Stimulated activated CD4-positive, alpha-beta T cell treated with anti-CD3 and anti-CD28 coated beads, Interleukin-4, amount 100 ng/mL, for 24 hours (primary cell): ENCODE results near the gene SDCCAG8.

Source experiments
- DNase-seq: peaks from one replicate; pipeline ENCODE4 v3.0.0-alpha.2; 2020

SDCCAG8 gene

DNA sequence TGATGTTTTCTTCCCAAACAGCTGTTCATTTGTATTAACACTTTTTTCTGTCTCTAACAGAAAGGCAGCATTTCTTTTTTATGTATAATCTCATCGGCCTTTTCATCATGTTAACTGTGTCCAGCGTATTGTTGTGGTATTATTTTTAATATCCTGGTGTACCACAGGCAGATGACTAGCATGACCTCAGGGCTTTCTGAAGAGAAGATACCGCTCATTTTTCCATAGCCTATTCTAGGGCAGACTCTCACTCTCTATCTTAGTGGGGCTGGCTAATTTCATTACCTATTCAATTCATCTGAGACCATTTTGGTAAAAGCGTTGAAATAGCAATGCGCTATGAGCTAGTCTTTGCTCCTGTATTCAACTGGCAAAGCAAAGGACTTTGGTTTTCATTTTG lies 209.9 kb downstream of the SDCCAG8 start:
- DNase-seq = no peak

DNA sequence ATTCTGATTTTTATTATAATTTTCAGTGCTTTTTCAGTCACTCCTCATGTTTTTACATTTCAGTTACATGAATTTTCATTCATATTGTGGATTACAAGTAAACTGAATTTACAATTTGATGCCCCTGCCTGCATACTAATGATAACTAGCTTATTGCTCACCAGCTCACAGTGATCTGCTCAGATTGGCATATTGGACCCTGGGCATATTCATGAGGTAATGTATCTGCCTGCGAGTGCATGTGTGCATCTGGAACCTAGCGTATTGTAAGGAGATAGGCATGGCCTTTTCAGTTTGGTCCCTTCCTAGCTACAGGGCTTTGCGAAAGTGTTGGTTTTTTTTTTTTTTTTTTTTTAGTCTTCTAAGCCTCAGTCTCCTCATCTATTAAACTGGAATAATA lies 213.7 kb downstream of the SDCCAG8 start:
- DNase-seq = no peak

DNA sequence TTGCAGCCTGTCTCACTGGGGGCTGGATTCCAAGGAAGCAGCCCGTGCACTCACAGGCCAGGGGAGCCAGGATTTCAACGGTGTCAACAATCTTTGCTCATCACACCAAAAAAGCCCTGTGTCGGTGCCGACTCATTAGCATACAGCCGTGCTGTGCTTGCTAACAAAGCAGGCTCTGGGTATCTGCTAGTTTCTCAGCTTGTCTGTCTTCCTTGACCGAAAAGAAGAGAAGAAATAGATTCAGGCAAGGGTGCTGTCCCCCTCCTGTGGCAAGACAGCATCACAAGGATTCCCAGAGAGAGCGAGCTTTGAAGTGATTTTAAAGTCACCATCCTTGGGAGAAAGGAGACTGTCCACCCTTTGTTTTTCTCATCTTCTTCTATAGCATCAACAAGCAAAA lies 214.7 kb downstream of the SDCCAG8 start:
- no peak for DNase-seq

DNA sequence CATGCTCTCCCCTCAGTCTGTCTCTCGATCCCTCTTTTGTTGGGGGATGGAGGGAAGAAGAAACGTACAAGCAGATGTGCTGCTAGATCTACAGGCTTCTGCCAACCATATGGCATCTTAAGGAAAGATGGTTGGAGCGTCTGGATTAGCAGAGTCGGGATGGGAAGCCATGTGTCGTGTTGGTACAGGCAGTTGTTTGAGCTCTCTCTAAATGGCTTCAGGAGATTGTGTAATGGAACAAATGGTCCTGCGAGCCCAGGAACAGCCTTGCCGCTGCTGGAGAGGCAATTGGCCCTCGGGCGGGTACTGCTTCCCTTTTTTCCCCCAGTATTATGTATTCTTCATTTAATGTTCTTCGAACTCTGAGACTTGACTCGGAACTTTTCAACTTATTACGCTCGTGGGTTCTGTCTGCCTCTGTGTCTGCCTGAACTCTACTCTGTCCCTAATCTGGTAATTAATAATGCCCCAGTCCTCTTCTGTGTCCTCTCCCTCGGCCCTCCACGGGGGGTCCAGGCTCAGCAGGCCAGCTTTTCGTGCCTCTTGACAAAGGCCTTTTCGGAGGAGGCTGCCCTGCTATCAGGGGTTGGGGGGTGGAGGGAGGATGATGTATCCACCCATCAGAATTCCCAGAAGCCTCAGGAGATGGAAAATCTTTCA lies 215.3 kb downstream of the SDCCAG8 start:
- DNase-seq = no peak

DNA sequence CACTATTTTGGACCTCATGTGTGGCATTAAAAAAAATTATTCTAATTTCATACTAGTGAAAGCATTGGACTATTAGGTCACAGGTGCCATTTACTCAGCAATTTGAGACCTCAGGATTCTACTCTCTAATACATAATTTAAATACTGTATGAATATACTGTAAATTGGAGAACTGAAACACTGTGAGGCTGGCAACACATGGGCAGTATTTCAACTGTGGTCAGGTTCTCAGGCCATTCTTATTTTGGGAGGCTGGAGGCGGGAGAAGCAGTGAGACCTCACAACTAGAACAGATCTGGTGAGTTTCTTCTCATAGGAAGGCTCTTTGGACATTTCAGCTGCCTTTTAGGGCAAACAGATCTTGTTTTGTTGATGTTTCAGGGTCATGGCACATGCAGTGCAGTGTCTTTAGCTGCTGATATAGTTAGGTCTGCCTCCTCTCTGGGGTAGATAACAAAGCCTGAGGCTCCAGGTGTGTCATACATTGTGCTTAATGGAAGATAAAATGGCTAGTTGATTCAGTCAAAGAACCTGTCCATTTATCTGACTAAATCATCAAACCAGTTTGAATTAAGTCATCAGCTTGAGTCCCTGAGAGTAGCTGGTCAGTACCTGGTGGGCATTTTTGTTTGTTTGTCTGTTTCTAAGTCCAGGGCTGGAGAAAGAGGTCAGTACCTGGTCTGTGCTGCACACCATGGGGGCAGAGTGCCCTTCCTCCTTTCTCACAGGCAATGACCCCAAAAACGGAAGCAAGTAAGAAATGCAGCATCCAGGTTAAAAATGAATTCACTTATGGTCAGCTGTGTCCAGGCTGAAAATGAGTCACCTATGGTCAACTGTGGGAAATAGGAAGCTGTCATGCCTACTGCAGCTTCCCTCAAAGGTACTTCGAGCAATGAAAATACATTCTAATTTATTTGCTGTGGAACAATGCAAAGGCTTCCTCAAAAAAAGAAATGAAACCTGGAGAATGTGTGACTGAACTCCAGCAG lies 216.2 kb downstream of the SDCCAG8 start:
- DNase-seq = no peak

DNA sequence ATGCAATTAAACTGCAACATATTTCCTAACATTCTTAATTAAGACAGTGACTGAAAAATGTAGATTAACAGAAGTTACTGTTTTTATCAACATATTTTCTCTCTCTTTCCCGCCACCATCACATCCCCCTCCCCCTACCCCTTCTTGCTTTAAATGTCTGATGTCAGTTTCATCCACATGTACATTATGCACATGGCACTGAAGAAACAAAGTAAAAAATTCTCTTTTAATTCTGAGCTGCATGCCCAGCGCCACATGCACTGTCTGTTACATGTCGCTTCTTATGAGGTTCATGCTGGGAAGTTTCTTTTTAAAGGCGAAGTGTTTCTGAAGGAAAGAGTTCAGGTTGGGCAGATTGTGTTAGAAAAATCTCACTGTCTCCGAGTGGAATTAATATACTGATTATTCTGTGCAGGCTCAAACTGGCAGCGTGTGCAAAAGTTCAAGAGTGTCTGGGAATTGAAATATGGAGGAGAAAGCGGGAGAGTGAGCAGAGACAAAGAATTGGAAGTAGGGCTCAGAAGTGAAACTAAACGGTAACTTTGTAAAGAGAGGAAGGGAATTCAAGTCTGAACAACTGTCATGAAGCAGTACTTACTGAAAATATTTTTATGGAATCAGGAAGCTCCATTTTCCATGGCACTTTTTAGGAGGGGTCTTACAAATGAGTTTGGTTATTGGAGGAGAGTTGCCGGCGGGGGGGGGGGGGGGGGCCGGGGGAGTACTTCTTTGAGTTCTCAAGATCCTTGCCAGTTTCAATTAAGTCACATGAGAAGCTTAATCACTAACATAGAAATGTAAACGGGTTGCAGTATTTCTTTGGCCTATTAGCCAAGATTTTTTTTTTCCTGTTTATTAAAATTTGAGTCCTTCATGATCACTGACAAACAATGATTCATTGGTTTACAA lies 217.6 kb downstream of the SDCCAG8 start:
- DNase-seq = no peak

DNA sequence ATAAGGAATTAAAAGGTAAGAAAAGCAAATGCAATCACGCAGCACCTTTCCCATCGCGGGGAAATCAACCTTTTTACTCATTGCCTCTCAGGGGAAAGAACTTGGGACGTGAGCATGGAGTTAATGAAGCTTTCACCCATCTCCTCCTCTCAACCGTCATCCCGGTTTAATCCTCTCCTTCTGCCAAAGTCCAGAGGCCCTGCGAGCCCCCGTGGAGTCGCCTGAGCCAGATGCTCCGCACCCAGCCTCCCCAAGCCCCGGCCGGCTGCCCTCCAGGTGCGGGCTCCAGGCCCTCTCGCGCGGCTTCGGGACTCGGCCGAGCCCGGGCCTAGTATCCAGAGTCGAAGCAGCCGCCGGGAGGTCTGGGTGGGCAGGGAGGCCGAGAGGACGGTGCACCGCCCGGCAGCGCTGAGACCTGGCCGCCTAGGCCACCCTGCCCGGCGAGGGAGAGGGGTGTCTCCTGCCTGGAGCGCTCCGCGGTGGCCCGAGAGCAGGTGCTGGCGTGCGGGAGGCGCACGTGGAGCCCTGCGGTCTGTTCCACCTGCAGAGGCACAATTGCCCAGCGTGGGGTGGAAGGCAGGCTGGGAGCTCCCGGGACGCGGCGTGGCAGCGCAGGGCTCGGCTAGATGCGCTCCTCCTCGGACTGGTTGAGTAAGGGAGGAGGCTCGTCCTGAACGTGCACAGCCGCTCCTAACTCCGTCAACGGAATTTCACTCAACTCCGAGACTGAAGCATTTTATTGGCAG lies 218.5 kb downstream of the SDCCAG8 start:
- no peak for DNase-seq

DNA sequence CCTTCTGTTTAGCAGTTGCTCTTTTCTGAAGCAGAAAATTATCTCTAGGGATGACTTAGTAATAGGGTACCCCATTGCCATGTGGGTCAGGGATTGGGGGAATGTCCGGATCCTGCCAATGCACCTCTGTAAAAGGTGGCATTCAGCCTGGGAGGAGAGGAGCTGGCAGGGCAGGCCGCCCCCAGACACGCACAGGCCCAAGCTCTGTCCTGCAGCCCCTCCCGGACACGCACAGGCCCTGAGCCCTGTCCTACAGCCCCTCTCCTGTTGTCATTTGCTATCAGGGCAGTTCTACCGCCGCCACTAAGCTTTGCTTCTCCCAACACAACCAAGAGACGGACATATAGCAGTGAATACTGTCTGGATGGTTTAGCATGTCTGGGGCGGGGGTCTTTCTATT lies 219.1 kb downstream of the SDCCAG8 start:
- DNase-seq = no peak

DNA sequence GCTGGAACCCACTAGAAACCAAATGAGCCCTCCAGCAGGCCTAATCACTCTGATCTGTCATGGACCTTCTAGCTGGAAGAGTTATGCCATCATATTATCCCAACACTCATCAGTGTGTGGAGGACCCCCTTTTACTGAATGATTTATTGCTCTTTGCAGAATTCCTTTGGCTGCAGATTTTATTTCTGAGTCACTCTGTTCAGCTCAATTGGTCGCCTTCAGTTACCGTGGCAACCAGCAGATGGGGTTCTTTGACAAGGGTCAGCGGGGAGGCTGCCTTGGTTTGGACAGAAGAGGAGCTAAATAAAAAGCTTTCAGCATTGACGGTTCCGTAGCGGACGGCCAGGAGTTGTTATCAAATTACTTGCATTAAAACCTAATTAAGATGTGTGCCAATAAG lies 220.1 kb downstream of the SDCCAG8 start:
- no peak for DNase-seq

DNA sequence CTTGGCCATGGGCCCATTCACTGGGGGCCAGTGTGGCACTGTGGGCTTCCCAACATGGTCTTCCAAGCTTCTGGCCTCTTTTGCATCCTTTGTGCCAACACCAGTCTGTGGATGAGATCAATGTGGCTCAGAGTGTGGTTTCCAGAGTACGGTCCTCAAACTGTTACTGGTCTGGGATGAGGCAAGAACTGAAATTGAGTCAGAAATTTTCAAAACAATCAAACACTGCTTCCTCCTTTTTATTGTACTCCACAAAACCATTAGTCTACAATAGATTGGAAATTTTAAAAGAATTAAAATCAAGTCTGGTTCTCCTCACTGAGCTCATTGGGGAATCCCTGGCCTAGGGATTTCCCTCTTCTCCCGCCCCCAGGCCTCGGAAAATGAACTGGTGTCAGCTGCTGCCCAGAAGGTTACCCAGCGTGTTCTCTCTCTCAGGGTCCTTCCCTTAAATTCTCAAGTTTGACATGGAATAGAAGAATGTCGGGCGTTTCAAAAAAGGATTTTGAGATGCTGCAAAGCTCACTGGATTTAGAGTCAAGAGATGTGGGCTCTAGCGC lies 222.0 kb downstream of the SDCCAG8 start:
- no peak for DNase-seq

DNA sequence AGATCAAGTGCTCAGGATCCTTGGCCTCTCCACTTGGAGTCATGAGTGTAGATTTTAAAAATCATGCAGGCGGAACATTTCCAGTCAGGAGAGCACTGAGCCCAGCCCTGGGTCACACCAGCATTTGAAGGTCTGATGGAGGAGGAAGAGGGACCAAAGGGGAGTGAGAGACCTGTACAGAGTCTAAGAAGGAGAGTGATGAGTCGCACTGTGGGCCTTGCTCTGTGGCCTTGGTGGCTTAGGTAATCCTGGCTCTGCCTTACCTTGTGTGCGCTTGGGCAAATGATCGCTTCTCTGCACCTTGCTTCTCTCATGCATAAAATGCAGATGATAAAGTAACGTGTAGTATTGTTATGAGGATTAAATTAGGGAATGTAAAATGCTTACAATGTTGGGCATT lies 225.3 kb downstream of the SDCCAG8 start:
- DNase-seq = no peak

DNA sequence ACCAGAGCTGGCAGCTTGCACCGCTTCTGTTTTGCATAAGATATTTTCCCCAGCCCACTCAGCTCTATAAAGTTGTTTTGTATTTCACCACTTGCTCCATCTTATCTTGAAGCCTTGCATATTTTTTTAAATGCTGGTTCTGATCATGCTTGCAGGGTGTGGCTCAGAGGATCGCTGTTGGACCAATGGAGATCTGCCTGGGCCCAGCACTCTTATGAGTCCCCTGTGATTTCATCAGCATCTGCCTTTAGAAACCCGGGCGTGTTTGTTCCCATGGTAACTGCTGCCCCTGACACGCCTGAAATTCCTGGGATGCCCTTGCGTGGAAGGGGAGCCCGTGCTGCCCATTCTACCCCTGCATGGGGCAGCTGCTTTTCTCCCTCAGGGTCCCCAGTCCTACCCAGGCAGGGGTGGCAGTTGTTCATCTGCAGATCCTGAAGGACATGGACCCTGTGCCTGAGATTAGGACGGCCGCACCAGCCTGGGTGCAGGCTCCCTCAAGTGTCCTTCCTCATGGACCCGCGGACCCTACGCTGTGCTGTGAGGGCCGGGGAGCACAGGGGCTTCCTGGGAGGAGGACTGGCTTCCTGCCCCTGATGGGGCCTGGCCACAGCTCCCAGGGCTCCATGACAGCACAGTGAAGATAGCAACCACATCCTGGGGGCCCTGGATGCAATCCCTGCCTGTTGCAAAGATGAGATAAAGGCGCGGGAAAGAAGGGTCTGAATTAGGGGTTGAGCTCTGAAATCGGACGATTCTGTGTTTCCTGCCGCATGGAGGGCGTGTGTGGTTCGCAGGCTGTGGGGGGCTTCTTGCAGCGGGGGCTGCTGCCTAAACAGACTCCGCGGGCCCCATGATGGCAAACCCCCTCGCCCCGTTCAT lies 226.5 kb downstream of the SDCCAG8 start:
- no peak for DNase-seq

DNA sequence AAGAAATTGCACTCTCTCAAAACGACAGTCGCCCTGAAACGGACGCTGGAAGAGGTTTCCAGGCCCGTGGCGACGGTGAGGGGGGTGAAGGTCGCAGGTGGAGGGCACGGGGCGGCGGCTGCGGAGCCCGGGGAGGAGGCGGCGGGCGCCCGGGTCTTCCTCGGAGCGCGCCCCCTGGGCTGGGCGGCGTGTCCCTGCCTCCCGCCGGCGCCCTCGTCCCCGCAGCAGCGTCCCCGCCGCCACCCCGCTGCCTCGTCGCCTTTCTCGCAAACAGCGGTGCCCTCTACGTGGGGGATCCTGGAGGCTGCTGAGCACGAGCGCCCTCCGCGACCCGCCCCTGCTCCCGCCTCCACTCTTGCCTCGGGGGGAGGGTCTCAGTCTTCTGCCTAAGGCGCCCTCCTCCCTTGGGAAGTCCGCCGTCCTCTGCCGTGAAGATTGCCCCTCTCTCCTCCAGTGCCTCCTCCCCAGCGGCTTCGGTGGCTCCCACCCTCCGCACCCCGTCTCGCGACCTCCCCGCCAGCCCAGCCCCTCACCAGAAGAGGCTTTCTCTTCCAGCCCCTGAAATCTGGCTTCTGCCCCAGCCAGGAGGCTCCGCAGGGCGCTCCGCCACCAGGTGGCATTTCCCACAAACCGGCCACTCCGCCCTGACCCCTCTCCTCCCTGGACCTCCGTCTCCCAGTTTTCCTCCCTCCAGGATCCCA lies 227.4 kb downstream of the SDCCAG8 start:
- DNase-seq = no peak

DNA sequence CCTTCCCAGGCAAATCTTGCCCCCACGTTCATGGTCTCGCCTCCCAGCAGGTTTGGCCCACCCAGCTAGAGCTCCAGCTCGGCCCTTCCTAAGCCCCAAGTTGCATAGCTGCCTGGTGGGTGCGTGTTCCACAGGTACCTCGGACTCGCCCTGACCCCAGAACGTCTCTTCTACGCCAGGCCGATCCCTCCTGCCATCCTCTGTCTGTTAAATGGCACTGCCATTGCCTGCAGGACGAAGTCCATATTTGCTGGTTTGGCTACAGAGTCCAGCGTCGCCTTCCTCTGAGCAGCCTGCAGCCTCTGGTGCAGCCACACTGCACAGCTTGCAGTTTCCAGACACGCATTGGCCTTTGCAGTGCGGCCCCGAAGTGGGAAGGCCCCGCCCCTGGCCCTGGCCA lies 228.1 kb downstream of the SDCCAG8 start:
- DNase-seq = no peak

DNA sequence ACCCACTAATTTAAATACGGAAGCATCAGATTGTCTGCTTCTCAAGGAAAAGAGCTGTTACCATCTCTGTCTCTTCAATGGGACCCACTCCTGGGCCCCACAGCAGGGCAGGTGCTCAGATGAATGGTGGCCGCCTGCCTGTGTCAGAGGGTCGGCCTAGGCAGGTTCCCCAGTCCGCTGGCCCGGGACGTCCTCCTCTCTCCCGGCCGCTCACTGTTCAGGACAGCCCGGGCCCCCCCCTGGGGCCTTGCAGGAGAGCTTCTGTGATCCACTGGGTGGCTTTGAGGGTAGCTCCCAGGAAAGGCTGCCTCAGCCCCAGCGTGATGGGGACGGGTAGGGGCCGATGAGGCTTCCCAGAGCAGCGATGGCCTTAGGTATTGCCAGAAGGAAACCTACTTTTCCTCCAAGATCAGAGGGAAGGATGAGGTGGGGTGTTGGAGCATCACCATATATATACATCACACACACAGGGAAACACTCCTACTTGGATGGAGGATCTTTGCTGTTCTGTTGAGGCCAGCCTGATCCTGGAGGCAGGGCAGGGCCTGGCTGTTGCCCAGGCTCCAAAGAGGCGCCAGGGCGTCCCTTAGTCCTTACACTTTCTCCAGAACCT lies 231.3 kb downstream of the SDCCAG8 start:
- DNase-seq = no peak

DNA sequence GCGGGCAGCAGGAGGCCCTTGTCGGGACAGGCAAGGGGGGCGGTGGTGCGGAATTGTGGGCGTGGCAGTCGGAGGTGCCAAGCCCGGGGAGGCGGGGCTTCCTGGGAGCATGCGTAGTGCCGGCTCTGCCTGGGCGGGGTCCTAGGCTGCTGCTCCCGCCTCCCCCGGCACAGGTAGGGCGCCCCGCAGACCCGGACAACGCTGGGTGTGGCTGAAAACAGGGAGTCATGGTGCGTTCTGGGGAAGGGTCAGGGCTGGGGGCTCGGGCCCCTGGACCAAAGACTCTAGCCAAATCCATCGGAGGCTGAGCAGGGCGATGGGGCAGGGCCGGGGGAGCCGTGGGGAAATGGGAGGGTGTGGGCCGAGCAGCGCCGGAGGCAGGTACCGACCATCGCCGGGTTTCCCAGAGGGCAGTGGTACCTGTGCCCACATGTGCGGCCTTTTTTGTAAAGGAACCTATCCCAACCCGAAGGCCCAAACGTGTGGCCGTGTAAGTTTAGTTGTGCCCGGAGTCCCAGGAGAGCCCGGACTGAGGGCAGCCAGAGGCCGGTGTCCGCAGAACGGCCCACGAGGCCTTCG lies 231.9 kb downstream of the SDCCAG8 start:
- DNase-seq = no peak

DNA sequence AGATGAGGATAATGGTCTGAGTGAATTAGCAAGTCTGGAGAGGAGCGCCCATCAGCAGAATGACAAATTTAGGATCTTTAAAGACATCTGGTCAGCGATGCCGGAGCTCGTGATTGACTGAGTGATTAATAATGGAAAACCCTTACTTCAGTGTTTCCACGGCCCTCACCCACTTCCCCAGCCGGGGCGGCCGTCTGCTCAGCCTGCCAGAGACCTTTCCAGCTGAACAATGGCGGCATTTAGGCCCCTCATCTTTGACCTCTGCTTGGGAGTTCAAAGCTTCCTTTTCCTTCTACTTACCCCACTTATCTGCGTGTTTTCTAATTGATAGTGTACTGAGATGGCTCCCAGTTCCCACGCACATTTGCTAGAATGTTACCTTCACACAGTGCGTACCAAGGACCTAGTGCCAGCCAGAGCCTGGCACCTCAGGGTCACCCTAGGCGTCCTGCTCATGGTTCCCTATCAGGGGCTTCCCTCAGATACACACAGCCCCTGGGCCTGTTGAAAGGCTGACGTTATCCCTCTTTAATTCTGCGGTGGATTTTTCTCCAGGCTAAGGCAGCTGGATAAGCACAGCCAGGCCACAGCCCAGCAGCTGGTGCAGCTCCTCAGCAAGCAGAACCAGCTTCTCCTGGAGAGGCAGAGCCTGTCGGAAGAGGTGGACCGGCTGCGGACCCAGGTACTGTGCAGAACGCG lies 232.8 kb downstream of the SDCCAG8 start:
- no peak for DNase-seq

DNA sequence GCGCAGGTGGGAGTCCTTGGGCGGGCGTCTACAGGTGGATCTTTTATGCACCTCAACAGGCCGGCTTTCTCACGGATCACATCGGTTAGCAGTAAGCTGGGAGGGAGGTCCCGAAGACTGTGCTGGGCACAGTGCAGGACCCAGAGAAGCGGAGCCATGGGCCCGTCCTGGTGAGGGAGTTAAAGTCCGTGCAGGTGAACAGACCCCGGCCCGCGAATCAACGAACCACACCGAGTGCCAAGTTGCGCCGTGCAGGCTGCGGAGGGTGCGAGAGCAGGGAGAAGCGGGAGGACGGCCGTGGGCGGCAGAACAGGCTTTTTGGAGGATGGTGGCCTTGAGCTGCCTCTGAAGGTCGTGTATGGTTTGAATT lies 233.3 kb downstream of the SDCCAG8 start:
- DNase-seq = no peak
